ENCODE results near the gene GJB2. TPM values are rescaled to one million over a fixed set of nuclear protein-coding genes. Genes with fewer than 3 reads are reported as not detected.
A peak's percentile ranks its signal among the peaks of the same experiment; 100 is the strongest.

Gene GJB2
- total RNA-seq, 4 donors from 2014 or later = 0.35 to 0.72 (median 0.36) TPM; not detected in 1

GRCh38 chr13:20165417-20166257 lies 27.1 kb downstream of the GJB2 start:
- intact Hi-C loops (cut with DNase I; ENCODE audit: low total_unique reads) (no loop called here), in situ Hi-C loops (cut with MboI; ENCODE audit: low sequenced_read_pairs in 4 of 4) (loop anchor here in 1 of 4 donors (25.0 kb wide), 1 partner anchor 178 kb away; no protein-coding TSS in a partner anchor)
- Histone ChIP-seq H3K27me3 (peaks cover 22 to 26% (median 26%) of the 10 kb centered on the region in 3 donors), H3K36me3 (no peaks in the 10 kb centered on the region), H3K4me1 (no peaks in the 10 kb centered on the region), H3K4me3 (no peak overlapping the region), H3K9me3 (no peaks in the 10 kb centered on the region), H3K27ac (no peak overlapping the region)
- no peak for TF ChIP-seq POLR2A (IDR thresholded peaks at IDR 0.05)
- TF ChIP-seq CTCF (IDR thresholded peaks at IDR 0.05 in 4 of 5, conservative IDR thresholded peaks at IDR 0.05 in 1 of 5) = no peak
- no peak for DNase-seq
- ATAC-seq = no peak

GRCh38 chr13:20161951-20162300 lies 30.8 kb downstream of the GJB2 start:
- H3K27me3 ChIP-seq = peaks cover 58 to 59% (median 59%) of the 10 kb centered on the region in 3 donors
- intact Hi-C loops (cut with DNase I; ENCODE audit: low total_unique reads) = loop anchor here (2.0 to 5.0 kb wide), 2 partner anchors 31 to 180 kb away; no protein-coding TSS in a partner anchor
- H3K4me3 ChIP-seq = no peak overlapping the region
- no peak for ATAC-seq
- DNase-seq = no peak
- in situ Hi-C loops (cut with MboI; ENCODE audit: low sequenced_read_pairs in 4 of 4) = loop anchor here in 1 of 4 donors (25.0 kb wide), 1 partner anchor 175 kb away; no protein-coding TSS in a partner anchor
- TF ChIP-seq POLR2A (IDR thresholded peaks at IDR 0.05) (no peak), CTCF (IDR thresholded peaks at IDR 0.05 in 4 of 5, conservative IDR thresholded peaks at IDR 0.05 in 1 of 5) (no peak)
- H3K4me1 ChIP-seq = no peaks in the 10 kb centered on the region
- no peaks in the 10 kb centered on the region for H3K36me3 ChIP-seq
- no peak overlapping the region for H3K27ac ChIP-seq
- no peaks in the 10 kb centered on the region for H3K9me3 ChIP-seq

- DNase-seq (no peak), ATAC-seq (no peak)
- Histone ChIP-seq H3K27ac (no peak overlapping the region), H3K4me1 (no peaks in the 10 kb centered on the region), H3K4me3 (peak overlapping the region in 3 of 4 donors; percentile 32 to 40 (median 34)), H3K36me3 (no peaks in the 10 kb centered on the region), H3K27me3 (peaks cover 63 to 64% (median 64%) of the 10 kb centered on the region in 3 donors), H3K9me3 (no peaks in the 10 kb centered on the region)
- TF ChIP-seq CTCF (IDR thresholded peaks at IDR 0.05 in 4 of 5, conservative IDR thresholded peaks at IDR 0.05 in 1 of 5) = no peak
- TF ChIP-seq POLR2A (IDR thresholded peaks at IDR 0.05) = no peak
- intact Hi-C loops (cut with DNase I; ENCODE audit: low total_unique reads) (loop anchor here (5.0 kb wide), 1 partner anchor 179 kb away; no protein-coding TSS in a partner anchor), in situ Hi-C loops (cut with MboI; ENCODE audit: low sequenced_read_pairs in 4 of 4) (loop anchor here in 1 of 4 donors (25.0 kb wide), 1 partner anchor 174 kb away; no protein-coding TSS in a partner anchor)
These were observed 31.3 kb downstream of the GJB2 start for GRCh38 chr13:20161275-20161950.

- intact Hi-C loops (cut with DNase I; ENCODE audit: low total_unique reads) (loop anchor here (5.0 kb wide), 1 partner anchor 178 kb away; no protein-coding TSS in a partner anchor), in situ Hi-C loops (cut with MboI; ENCODE audit: low sequenced_read_pairs in 4 of 4) (loop anchor here in 1 of 4 donors (25.0 kb wide), 1 partner anchor 173 kb away; no protein-coding TSS in a partner anchor)
- Histone ChIP-seq H3K4me3 (peak within 1 kb of the TSS in 3 of 4 donors; percentile 32 to 40 (median 34)), H3K9me3 (no peaks in the 10 kb centered on the region), H3K4me1 (no peaks in the 10 kb centered on the region), H3K27me3 (peaks cover 69 to 72% (median 70%) of the 10 kb centered on the region in 3 donors), H3K27ac (no peak within 1 kb of the TSS), H3K36me3 (no peaks in the 10 kb centered on the region)
- TF ChIP-seq CTCF (IDR thresholded peaks at IDR 0.05 in 4 of 5, conservative IDR thresholded peaks at IDR 0.05 in 1 of 5) (no peak), POLR2A (IDR thresholded peaks at IDR 0.05) (no peak)
- ATAC-seq = no peak
- DNase-seq = no peak
These were observed 32.1 kb downstream of the GJB2 start, which contains the start of gene GJA3 for GRCh38 chr13:20160306-20161274. GJA3 (minus strand) TSS chr13:20161052; CDS start chr13:20143288, 17,764 bp downstream.
